GM21717 (cell line): ENCODE results near the gene PRLHR.

ENCODE experiments used
- ATAC-seq: cut with Tn5 transposase; IDR thresholded peaks from one replicate; pipeline ENCODE4 v1.9.1; 2021; ENCODE audit warnings: mild to moderate bottlenecking, moderate library complexity; ENCODE audit not compliant: unreplicated experiment

The PRLHR gene

DNA sequence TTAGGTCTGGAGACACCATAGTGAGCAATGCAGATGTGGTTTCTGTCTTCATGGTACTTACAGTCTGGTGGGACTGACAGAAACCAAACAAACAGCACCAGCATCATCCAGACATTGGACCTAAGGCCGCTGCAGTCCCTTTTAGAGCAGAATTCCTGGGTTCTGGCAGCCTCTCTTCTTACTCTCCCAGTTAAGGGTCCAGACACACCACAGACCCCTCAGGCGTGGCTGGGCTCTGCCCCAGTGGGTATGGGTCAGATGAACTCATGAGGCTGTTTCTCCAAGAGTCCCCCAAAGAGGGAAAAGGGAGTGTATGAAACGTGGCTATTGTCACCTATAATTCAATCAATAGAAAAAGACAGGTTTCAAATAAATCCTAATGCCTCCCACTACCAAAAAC, 31.3 kb downstream of the PRLHR start:
- ATAC-seq: no peak

- no peak for ATAC-seq
Measured at GRCh38 chr10:118563373-118563890, 32.0 kb downstream of the PRLHR start.

DNA sequence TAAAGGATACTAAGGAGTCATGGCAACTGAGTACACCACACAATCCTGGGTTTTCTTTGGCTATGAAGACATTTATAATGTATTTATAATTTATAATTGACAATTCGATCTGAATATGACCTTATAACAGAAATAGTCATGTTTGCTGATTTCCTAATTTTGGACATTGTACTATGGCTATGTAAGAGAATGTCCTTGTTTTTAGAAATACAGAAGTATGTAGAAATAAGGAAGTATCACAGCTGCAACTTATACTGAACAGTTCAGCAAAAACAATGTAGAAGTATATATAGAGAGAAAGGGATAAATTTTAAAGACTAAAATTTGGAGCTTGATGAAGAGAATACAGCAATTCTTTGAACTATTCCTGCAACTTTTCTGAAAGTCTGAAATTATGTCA, 32.6 kb downstream of the PRLHR start:
- ATAC-seq: no peak

- ATAC-seq: no peak
Measured at GRCh38 chr10:118557946-118558345, 37.5 kb downstream of the PRLHR start.

DNA sequence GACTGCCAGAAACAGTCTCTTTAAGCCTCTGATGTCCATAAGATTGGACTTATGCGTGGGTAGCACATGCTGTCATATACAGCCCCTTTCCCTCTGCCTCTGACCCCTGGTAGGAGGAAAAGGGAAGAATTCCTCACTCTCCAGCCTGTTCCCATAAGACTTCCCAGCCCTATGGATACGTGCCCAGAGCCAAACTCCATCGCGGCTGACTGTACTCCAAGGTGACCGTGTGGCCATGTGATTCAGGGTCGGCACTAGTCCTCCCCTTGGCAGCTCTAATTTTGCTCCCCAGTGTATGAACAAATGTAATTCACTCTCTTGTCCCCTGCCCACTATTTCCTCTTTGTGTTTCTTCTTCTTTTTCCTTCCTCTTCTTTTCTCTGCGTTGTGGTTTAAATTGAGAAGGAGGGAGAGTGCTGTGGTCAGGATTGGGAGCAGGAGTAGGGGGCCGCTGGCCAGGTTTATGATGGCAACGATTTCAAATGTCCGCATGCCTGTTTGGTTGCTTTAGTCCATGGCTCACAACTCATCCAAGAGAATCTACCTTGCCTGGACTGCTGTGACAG, 43.8 kb downstream of the PRLHR start:
- no peak for ATAC-seq

GRCh38 chr10:118547282-118547681, 48.2 kb downstream of the PRLHR start:
- no peak for ATAC-seq

DNA sequence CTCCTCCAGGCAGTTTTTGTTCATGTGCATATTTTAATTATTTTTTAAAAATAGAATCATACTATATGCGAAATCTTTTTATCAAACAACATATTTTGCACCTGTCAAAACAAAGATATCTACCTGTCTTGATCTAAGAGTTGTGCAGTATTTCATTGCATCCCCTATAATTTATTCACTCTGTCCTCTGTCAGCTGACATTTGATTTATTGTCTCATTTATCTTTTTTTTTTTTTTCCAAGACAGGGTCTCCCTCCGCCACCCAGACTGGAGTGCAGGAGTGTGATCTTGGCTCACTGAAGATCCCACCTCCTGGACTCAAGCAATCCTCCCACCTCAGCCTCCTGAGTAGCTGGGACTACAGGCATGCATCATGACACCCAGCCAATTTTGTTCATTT, 49.0 kb downstream of the PRLHR start:
- no peak for ATAC-seq

GRCh38 chr10:118545381-118545780, 50.1 kb downstream of the PRLHR start:
- no peak for ATAC-seq

DNA sequence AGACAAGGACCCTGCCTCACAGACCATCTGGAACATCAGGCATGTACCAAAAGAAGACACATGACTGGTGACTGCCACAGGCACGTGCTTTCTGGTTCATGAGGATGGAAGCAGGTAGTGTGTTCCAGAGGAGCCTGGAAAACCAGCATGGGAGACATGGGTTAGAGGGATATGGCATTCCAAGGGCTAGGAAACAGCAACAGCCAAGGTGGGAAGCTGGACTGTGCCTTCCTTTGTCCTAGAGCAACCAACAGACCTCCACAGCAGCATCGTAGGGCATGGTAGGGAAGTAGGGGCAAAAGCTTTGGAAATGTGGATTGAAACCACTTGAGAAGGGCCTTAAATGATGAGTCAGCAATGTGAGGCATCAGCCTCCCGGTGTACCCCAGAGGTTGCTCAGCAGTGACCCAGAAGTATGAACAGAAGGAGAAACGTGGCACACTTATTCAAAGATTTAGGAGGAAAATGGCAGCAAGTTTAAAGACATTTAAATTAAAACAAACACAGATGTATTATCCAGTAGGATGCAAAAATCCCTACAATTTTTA, 51.0 kb downstream of the PRLHR start:
- no peak for ATAC-seq

DNA sequence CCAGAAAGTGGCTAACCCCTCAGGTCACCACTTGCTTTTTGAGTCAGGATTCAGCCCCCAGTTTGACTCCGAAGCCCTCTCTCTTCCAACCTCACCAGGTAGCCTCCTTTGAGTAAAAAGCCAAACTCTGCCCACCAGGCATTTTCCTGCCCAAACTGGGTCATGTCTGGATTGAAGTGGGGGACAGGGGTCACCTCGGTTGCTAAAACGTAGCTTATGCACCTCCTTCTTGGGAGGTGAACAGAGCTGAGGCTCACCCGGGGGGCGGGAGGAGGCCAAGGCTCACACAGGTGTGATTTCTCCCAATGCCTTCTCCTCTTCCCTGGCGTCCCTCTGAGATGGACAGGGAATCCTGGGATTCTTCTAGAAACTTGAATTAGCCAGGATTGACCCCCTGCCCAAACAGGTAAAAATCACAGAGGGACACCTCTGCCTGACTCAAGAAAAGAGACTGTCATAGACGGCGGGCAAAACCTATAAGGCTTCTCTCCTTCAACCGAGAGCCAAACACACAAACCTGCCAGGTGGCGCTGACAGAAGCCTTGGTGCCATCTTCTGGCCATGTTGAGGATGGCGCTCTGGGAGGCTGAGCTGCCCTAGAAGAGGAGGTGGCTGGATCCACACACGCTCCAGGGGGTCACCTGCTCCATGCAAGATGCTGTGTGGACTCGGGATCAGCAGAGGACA, 51.6 kb downstream of the PRLHR start:
- peak; percentile 81 for ATAC-seq

GRCh38 chr10:118542745-118543144, 52.7 kb downstream of the PRLHR start:
- ATAC-seq: no peak

DNA sequence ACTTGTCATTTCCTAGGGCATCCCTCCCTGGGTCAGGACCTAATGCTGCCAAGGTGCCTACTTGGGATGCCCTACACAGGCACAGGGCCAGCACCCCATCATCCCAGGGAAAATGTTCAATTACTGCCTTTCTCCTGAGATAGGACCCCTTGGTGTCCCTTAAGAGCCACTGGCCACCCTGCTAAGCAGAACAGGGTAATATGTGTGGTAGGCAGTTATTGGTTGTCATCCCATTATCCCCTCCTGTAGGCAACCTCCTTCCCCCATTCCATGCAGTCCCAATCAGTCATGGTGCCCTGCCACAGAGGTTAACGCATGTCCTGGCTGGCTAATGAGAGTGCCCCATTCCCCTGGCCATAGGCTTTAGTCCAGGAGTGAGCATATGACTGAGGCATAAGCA, 53.2 kb downstream of the PRLHR start:
- ATAC-seq: no peak

DNA sequence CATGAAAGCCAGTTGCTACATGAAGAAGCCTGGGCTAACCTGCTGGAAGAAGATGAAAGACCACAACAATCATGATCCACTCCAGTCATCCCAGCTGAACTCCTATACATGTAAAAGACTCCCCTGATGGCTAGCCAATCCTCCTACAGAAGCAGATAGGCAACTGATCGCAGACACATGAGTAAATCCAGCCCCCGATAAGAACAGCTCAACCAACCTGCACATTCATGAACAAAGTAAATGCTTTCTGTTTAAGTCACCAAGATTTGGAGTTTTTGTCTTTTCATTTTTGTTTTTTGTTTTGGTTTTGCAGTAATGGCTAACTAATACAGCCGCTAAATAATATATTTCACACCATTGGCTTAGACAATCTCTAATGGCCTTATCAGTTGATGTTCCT, 53.7 kb downstream of the PRLHR start:
- no peak for ATAC-seq
